Activated gamma-delta T cell treated with anti-CD3 and anti-CD28 coated beads, Interleukin-2, amount 50 U/mL, for 16 hours (primary cell): ENCODE measurements around the gene PCDHGA4.
"Not testable (repeated sequence)": the region's sequence is repeated elsewhere in the genome, so short reads cannot be mapped to it uniquely, and the experiment has no call there.

Source experiments
- DNase-seq: peaks from one replicate; pipeline ENCODE4 v3.0.0-alpha.2; 2020; ENCODE audit warnings: low read depth

PCDHGA4 gene

GRCh38 chr5:141349917-141350619 is 4.8 kb upstream of the PCDHGA4 start, which contains the start of gene PCDHGB1:
TSS of gene PCDHGB1 (plus strand) at chr5:141350099. CDS start at chr5:141350261, 162 bp downstream.
- DNase-seq, result no peak

GRCh38 chr5:141351591-141351990 is 3.2 kb upstream of the PCDHGA4 start:
- no peak for DNase-seq

GRCh38 chr5:141355641-141356040 is 820 bp downstream of the PCDHGA4 start:
- DNase-seq, result no peak

GRCh38 chr5:141356133-141356532 is 1.3 kb downstream of the PCDHGA4 start:
- DNase-seq, result no peak

GRCh38 chr5:141356950-141357349 is 2.1 kb downstream of the PCDHGA4 start:
- no peak for DNase-seq

- DNase-seq, result no peak
These were observed 5.1 kb downstream of the PCDHGA4 start, which contains the start of gene PCDHGB2 for GRCh38 chr5:141359790-141360426. TSS of gene PCDHGB2 (plus strand) at chr5:141359994. CDS start at chr5:141360136, 142 bp downstream.

- DNase-seq, result no peak
These were observed 5.9 kb downstream of the PCDHGA4 start for GRCh38 chr5:141360685-141361084.

- DNase-seq, result no peak
These were observed 7.9 kb downstream of the PCDHGA4 start for GRCh38 chr5:141362719-141363118.

- no peak for DNase-seq
These were observed 9.3 kb downstream of the PCDHGA4 start, which contains the start of gene PCDHGA5 for GRCh38 chr5:141363952-141364660. TSS of gene PCDHGA5 (plus strand) at chr5:141364162. CDS start at chr5:141364331, 169 bp downstream.

GRCh38 chr5:141366016-141366896 is 11.4 kb downstream of the PCDHGA4 start:
- DNase-seq, result no peak

GRCh38 chr5:141369994-141370848 is 15.4 kb downstream of the PCDHGA4 start, which contains the start of gene PCDHGB3:
TSS of gene PCDHGB3 (plus strand) at chr5:141370242. CDS start at chr5:141370395, 153 bp downstream.
- DNase-seq, result no peak

- no peak for DNase-seq
These were observed 17.0 kb downstream of the PCDHGA4 start for GRCh38 chr5:141371572-141372475.

- no peak for DNase-seq
These were observed 19.0 kb downstream of the PCDHGA4 start, which contains the start of gene PCDHGA6 for GRCh38 chr5:141373673-141374317. TSS of gene PCDHGA6 (plus strand) at chr5:141373891. CDS start at chr5:141374084, 193 bp downstream.

- no peak for DNase-seq
These were observed 19.8 kb downstream of the PCDHGA4 start for GRCh38 chr5:141374627-141375026.

- DNase-seq, result not testable (repeated sequence)
These were observed 20.8 kb downstream of the PCDHGA4 start for GRCh38 chr5:141375444-141376155.

GRCh38 chr5:141382469-141383294 is 27.9 kb downstream of the PCDHGA4 start, which contains the start of gene PCDHGA7:
TSS of gene PCDHGA7 (plus strand) at chr5:141382742. CDS start at chr5:141382900, 158 bp downstream.
- no peak for DNase-seq

GRCh38 chr5:141383345-141383744 is 28.5 kb downstream of the PCDHGA4 start:
- no peak for DNase-seq
